Fibroblast of lung (primary cell): ENCODE measurements around the gene DNAJA1. TPM values are rescaled to one million over a fixed set of nuclear protein-coding genes. Genes with fewer than 3 reads are reported as not detected.
"Not testable (repeated sequence)": the region's sequence is repeated elsewhere in the genome, so short reads cannot be mapped to it uniquely, and the experiment has no call there.

Experiments used
- DNase-seq, 2 donors: peaks; one replicate each; pipeline versions ENCODE4 v3.0.0 to v3.0.0-alpha.2; 2010; ENCODE audit warnings: low read depth in 2 of 2
- H2AFZ ChIP-seq: 2 replicates; pipeline ENCODE4 v1.5.1; 2012; ENCODE audit warnings: low read length, control low read depth, inconsistent platforms
- H3K27ac ChIP-seq: 2 replicates; pipeline ENCODE4 v1.5.1; 2011; ENCODE audit warnings: low read length, control low read depth; ENCODE audit not compliant: insufficient read depth
- H3K27me3 ChIP-seq: 2 replicates; pipeline ENCODE4 v1.5.1; 2011; ENCODE audit warnings: mild to moderate bottlenecking, low read length; ENCODE audit not compliant: control insufficient read depth, insufficient read depth
- H3K36me3 ChIP-seq: 2 replicates; pipeline ENCODE4 v1.5.1; 2011; ENCODE audit warnings: low read length; ENCODE audit not compliant: control insufficient read depth, insufficient read depth
- H3K4me1 ChIP-seq: 2 replicates; pipeline ENCODE4 v1.5.1; 2011; ENCODE audit warnings: low read length; ENCODE audit not compliant: control insufficient read depth, insufficient read depth; ENCODE audit errors: extremely low read depth
- H3K4me2 ChIP-seq: 2 replicates; pipeline ENCODE4 v1.5.1; 2011; ENCODE audit warnings: low read length, control low read depth; ENCODE audit not compliant: insufficient read depth; ENCODE audit errors: extremely low read depth
- H3K4me3 ChIP-seq, 4 experiments: fragments of 200-600 bp in 1 of 4; sonication (generic) in 1 of 4; replicated peaks in 1 of 4; 2 replicates each; pipeline ENCODE4 v1.5.1; 2011 to 2016; ENCODE audit warnings: low read length in 4 of 4, low read depth in 3 of 4, mild to moderate bottlenecking in 3 of 4, control low read depth in 2 of 4, inconsistent platforms in 1 of 4, mixed read lengths in 1 of 4; ENCODE audit not compliant: insufficient read depth in 1 of 4; ENCODE audit errors: control extremely low read depth in 1 of 4
- H3K79me2 ChIP-seq: 2 replicates; pipeline ENCODE4 v1.5.1; 2012; ENCODE audit warnings: mild to moderate bottlenecking, low read length, inconsistent platforms; ENCODE audit not compliant: control insufficient read depth, insufficient read depth
- H3K9ac ChIP-seq: 2 replicates; pipeline ENCODE4 v1.5.1; 2011; ENCODE audit warnings: mild to moderate bottlenecking, low read length, control low read depth; ENCODE audit not compliant: insufficient read depth
- H3K9me3 ChIP-seq: 2 replicates; pipeline ENCODE4 v1.5.1; 2012; ENCODE audit warnings: low read depth, low read length; ENCODE audit not compliant: control insufficient read depth, insufficient read depth
- H4K20me1 ChIP-seq: 2 replicates; pipeline ENCODE4 v1.5.1; 2011; ENCODE audit warnings: low read length; ENCODE audit not compliant: control insufficient read depth, insufficient read depth; ENCODE audit errors: extremely low read depth
- EZH2 ChIP-seq: IDR thresholded peaks from 2 replicates; pipeline ENCODE4 v1.5.1; 2012; ENCODE audit warnings: low read length, control low read depth, mild to moderate bottlenecking; ENCODE audit errors: missing control alignments
- polyA plus RNA-seq, 2 donors: library from polyadenylated mRNA; depleted of rRNA in 1 of 2; stranded (reverse) in 1 of 2; unstranded in 1 of 2; fragments of >200 nt; gene quantifications; 2 replicates each; pipeline ENCODE4 v1.2.1, GENCODE V29; 2011 to 2012; ENCODE audit warnings: missing spikeins in 1 of 2
- total RNA-seq: library from RNA; depleted of rRNA; stranded (reverse); fragments of >200 nt; gene quantifications from 2 replicates; pipeline ENCODE4 v1.2.1, GENCODE V29; 2014
- TF ChIP-seq, protein P1 (sequence below), 2 donors: IDR thresholded peaks in 1 of 2; conservative IDR thresholded peaks in 1 of 2; 1 replicate in 1 of 2; 2 replicates in 1 of 2; pipeline ENCODE4 v1.5.1; 2011 to 2012; ENCODE audit warnings: low read length in 2 of 2, control low read depth in 1 of 2, inconsistent platforms in 1 of 2, low read depth in 1 of 2, mild to moderate bottlenecking in 1 of 2

Gene DNAJA1
- total and polyA plus RNA-seq, 2 donors (not counting 1 experiment from before 2014, with no cell fraction given) = 116 to 163 TPM

DNA sequence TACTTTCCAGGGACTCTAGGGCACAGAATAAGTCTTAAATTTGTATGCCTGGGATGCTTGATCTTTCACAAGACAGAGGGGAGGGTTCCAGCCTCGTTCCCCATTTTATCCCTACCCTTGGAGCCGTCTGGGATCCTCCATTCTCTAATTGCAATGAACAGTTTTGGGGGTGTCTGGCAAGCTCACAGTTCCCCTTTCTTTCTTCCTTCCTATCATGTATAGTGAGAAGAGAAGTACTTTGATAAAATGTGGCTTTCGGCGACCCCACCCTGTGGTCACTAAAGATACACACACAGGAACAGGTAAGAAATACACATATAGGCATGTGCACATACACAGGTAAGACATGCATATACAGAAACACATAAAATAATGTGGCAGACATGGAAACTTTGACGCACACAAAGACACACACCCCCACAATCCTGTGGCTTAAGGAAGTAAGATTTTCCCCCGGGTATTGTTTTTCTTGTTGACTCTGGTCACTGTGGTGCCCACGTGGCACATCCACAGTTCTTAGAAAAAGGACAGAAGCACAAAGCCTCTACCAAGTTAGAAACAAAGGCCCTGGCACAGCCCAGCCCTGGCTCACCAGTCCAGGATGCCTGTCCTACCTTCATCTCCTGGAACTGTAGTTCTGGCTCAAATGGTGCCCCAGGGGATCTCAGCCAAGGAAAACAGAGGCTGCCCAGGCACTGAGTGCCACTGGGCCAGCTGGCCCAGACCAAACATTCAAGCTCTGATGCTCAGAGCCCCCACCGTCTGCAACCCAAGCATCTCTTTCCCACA lies 57.7 kb downstream of the DNAJA1 start:
- DNase-seq = peak in 1 of 2 donors; percentile 43
- H3K36me3 ChIP-seq = no peaks in the 10 kb centered on the region
- H3K4me3 ChIP-seq = no peak overlapping the region
- no peaks in the 10 kb centered on the region for H4K20me1 ChIP-seq
- H3K9me3 ChIP-seq = no peaks in the 10 kb centered on the region
- H3K79me2 ChIP-seq = no peaks in the 10 kb centered on the region
- no peaks in the 10 kb centered on the region for H3K27me3 ChIP-seq
- TF ChIP-seq EZH2 = no peak
- TF ChIP-seq, protein P1, sequence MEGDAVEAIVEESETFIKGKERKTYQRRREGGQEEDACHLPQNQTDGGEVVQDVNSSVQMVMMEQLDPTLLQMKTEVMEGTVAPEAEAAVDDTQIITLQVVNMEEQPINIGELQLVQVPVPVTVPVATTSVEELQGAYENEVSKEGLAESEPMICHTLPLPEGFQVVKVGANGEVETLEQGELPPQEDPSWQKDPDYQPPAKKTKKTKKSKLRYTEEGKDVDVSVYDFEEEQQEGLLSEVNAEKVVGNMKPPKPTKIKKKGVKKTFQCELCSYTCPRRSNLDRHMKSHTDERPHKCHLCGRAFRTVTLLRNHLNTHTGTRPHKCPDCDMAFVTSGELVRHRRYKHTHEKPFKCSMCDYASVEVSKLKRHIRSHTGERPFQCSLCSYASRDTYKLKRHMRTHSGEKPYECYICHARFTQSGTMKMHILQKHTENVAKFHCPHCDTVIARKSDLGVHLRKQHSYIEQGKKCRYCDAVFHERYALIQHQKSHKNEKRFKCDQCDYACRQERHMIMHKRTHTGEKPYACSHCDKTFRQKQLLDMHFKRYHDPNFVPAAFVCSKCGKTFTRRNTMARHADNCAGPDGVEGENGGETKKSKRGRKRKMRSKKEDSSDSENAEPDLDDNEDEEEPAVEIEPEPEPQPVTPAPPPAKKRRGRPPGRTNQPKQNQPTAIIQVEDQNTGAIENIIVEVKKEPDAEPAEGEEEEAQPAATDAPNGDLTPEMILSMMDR (conservative IDR thresholded peaks at IDR 0.05 in 1 of 2, IDR thresholded peaks at IDR 0.05 in 1 of 2; ENCODE audit: low read depth in 1 of 2, low read length in 2 of 2) = no peak
- no peak overlapping the region for H2AFZ ChIP-seq
- H3K4me1 ChIP-seq = no peaks in the 10 kb centered on the region
- H3K27ac ChIP-seq = no peak overlapping the region
- H3K4me2 ChIP-seq = no peak overlapping the region
- no peak overlapping the region for H3K9ac ChIP-seq

DNA sequence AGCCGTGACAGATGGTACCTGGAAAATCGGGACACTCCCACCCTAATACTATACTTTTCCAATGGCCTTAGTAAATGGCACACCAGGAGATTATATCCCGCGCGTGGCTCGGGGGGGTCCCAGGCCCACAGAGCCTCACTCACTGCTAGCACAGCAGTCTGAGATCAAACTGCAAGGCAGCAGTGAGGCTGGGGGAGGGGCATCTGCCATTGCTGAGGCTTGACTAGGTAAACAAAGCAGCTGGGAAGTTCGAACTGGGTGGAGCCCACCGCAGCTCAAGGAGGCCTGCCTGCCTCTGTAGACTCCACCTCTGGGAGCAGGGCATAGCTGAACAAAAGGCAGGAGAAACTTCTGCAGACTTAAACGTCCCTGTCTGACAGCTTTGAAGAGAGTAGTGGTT lies 60.6 kb downstream of the DNAJA1 start:
- not testable (repeated sequence) for DNase-seq, H3K9ac ChIP-seq, H3K27me3 ChIP-seq, H3K27ac ChIP-seq, H3K79me2 ChIP-seq, H3K4me3 ChIP-seq, H3K4me2 ChIP-seq, H3K9me3 ChIP-seq, H3K4me1 ChIP-seq, H4K20me1 ChIP-seq, H3K36me3 ChIP-seq, H2AFZ ChIP-seq

Other genes starting within 250 kb of the DNAJA1 start
- not detected in 2 replicates for gene TMEM215, start 241.7 kb upstream of the DNAJA1 start, total RNA-seq
- not detected in 2 replicates for gene TMEM215, start 241.7 kb upstream of the DNAJA1 start, polyA plus RNA-seq
- gene APTX, start 23.6 kb upstream of the DNAJA1 start, total RNA-seq = 42.1 and 50.2 TPM in 2 replicates
- gene APTX, start 23.6 kb upstream of the DNAJA1 start, polyA plus RNA-seq = 44.0 and 53.9 TPM in 2 replicates
- gene SMU1, start 51.4 kb downstream of the DNAJA1 start, total RNA-seq = 31.0 and 32.6 TPM in 2 replicates
- gene SMU1, start 51.4 kb downstream of the DNAJA1 start, polyA plus RNA-seq = 18.5 and 19.1 TPM in 2 replicates
- gene B4GALT1, start 142.1 kb downstream of the DNAJA1 start, total RNA-seq = 18.2 and 24.1 TPM in 2 replicates
- 51.9 and 64.8 TPM in 2 replicates for gene B4GALT1, start 142.1 kb downstream of the DNAJA1 start, polyA plus RNA-seq
- not detected in 2 replicates for gene SPINK4, start 214.9 kb downstream of the DNAJA1 start, total RNA-seq
- not detected in 2 replicates for gene SPINK4, start 214.9 kb downstream of the DNAJA1 start, polyA plus RNA-seq
- gene BAG1, start 239.4 kb downstream of the DNAJA1 start, total RNA-seq = 19.2 and 19.8 TPM in 2 replicates
- 30.4 and 36.4 TPM in 2 replicates for gene BAG1, start 239.4 kb downstream of the DNAJA1 start, polyA plus RNA-seq
- gene CHMP5, start 239.8 kb downstream of the DNAJA1 start, total RNA-seq = 124 and 130 TPM in 2 replicates
- 99.9 and 108 TPM in 2 replicates for gene CHMP5, start 239.8 kb downstream of the DNAJA1 start, polyA plus RNA-seq